Panc1 (cell line): Measurements from ENCODE around the gene MN1. TPM values are rescaled to one million over a fixed set of nuclear protein-coding genes. Genes with fewer than 3 reads are reported as not detected.

ENCODE experiments used
- ATAC-seq: fragments of 200-7000 bp; cut with Tn5 transposase; 2 replicates; pipeline ENCODE4 v1.9.1; 2020; ENCODE audit warnings: mild to moderate bottlenecking, moderate library complexity
- BruUV-seq: library from RNA; stranded (reverse); fragments of 400-500 nt; replicated peaks from 2 replicates; lab custom pipeline; 2021; lab: Mats Ljungman, UMichigan
- CTCF ChIA-PET: fragments of 300-600 bp; sonication (Branson Sonifier 250); formaldehyde crosslinking; loops from one replicate; lab custom pipeline; 2022; ENCODE audit warnings: antibody characterized with exemption; lab: Charles Lee
- POLR2A ChIA-PET: fragments of 300-600 bp; sonication (Branson Sonifier 250); formaldehyde crosslinking; loops from one replicate; lab custom pipeline; 2022; ENCODE audit warnings: antibody characterized with exemption; lab: Charles Lee
- DNase-seq: peaks from one replicate; pipeline ENCODE4 v3.0.0-alpha.2; 2010; ENCODE audit warnings: low read depth, low spot score
- H3K27ac ChIP-seq: 2 replicates; pipeline ENCODE4 v1.5.1; 2011; ENCODE audit warnings: mild to moderate bottlenecking, low read length, inconsistent platforms
- H3K27me3 ChIP-seq: fragments of 200-500 bp; sonication (Bioruptor generic); 2 replicates; pipeline ENCODE4 v1.6.0; 2014; ENCODE audit warnings: low read length, inconsistent platforms; ENCODE audit not compliant: control insufficient read depth, insufficient read depth
- H3K36me3 ChIP-seq: fragments of 200-500 bp; sonication (Bioruptor generic); 2 replicates; pipeline ENCODE4 v1.5.1; 2014; ENCODE audit warnings: inconsistent platforms, mild to moderate bottlenecking, low read length, moderate library complexity; ENCODE audit not compliant: control insufficient read depth, insufficient read depth
- H3K4me1 ChIP-seq: 2 replicates; pipeline ENCODE4 v1.5.1; 2011; ENCODE audit warnings: inconsistent platforms, mild to moderate bottlenecking, low read length, moderate library complexity; ENCODE audit not compliant: control insufficient read depth, insufficient read depth
- H3K4me3 ChIP-seq, 2 experiments: 2 replicates each; pipeline ENCODE4 v1.5.1; 2011 to 2012; ENCODE audit warnings: low read depth in 2 of 2, low read length in 2 of 2, mild to moderate bottlenecking in 2 of 2, inconsistent platforms in 1 of 2, moderate library complexity in 1 of 2
- H3K9me3 ChIP-seq: fragments of 200-500 bp; sonication (Bioruptor generic); 2 replicates; pipeline ENCODE4 v1.5.1; 2014; ENCODE audit warnings: low read depth, mild to moderate bottlenecking, inconsistent platforms, low read length, moderate library complexity; ENCODE audit not compliant: control insufficient read depth, insufficient read depth
- CTCF ChIP-seq: fragments of 450-650 bp; IDR thresholded peaks from 2 replicates; pipeline ENCODE4 v1.5.1; 2017; ENCODE audit warnings: mild to moderate bottlenecking
- POLR2AphosphoS5 ChIP-seq: IDR thresholded peaks from 2 replicates; pipeline ENCODE4 v1.6.1; 2012; ENCODE audit warnings: mild to moderate bottlenecking, low read depth, low read length, moderate library complexity
- REST ChIP-seq, 2 experiments: IDR thresholded peaks; 2 replicates each; pipeline ENCODE4 v1.6.1; 2011 to 2012; ENCODE audit warnings: low read depth in 2 of 2, control low read depth in 1 of 2, low read length in 1 of 2, mild to moderate bottlenecking in 1 of 2, moderate library complexity in 1 of 2; ENCODE audit not compliant: insufficient read depth in 1 of 2
- SIN3A ChIP-seq: IDR thresholded peaks from 2 replicates; pipeline ENCODE4 v1.6.1; 2012; ENCODE audit warnings: low read depth, mild to moderate bottlenecking, low read length, moderate library complexity, borderline replicate concordance; ENCODE audit not compliant: insufficient read depth
- TCF7L2 ChIP-seq: IDR thresholded peaks from 2 replicates; pipeline ENCODE4 v1.6.1; 2011; ENCODE audit warnings: mild to moderate bottlenecking, low read depth, low read length, inconsistent platforms
- in situ Hi-C: cut with HindIII; loops from 2 replicates; pipeline ENCODE4 v1.10.0; 2016; ENCODE audit warnings: low sequenced_read_pairs, low pct_unique_long_range_greater_than_20kb
- intact Hi-C: fragments of 100-400 bp; cut with micrococcal nuclease; formaldehyde crosslinking; loops from one replicate; pipeline ENCODE4 v1.10.0; 2022; ENCODE audit not compliant: unreplicated experiment
- total RNA-seq: library from RNA; stranded (reverse); gene quantifications from one replicate; pipeline ENCODE4 v1.2.1, GENCODE V29; 2021; ENCODE audit not compliant: unreplicated experiment

MN1 gene
- total RNA-seq, 1 experiment from 2014 or later = 0.51 TPM

- Histone ChIP-seq H3K27me3 (no peaks in the 10 kb centered on the region), H3K9me3 (no peaks in the 10 kb centered on the region), H3K27ac (no peak overlapping the region), H3K36me3 (no peaks in the 10 kb centered on the region), H3K4me1 (no peaks in the 10 kb centered on the region), H3K4me3 (no peak overlapping the region)
- in situ Hi-C loops (no loop called here), intact Hi-C loops (no loop called here)
- no peak for ATAC-seq
- no TSS peak for BruUV-seq
- DNase-seq = no peak
- CTCF ChIA-PET = no interaction called here
- POLR2A ChIA-PET = no interaction called here
- no peak for TF ChIP-seq TCF7L2
- no peak for TF ChIP-seq REST (IDR thresholded peaks at IDR 0.05; ENCODE audit: insufficient read depth in 1 of 2, low read depth in 2 of 2, low read length in 1 of 2)
- no peak for TF ChIP-seq POLR2AphosphoS5
- TF ChIP-seq CTCF = no peak
- no peak for TF ChIP-seq SIN3A
These were observed 75.2 kb downstream of the MN1 start for GRCh38 chr22:27726331-27726685.

- DNase-seq = no peak
These were observed 75.9 kb downstream of the MN1 start for GRCh38 chr22:27725661-27726060.

More at GRCh38 chr22:27725661-27726060, 75.9 kb downstream of the MN1 start:
- ATAC-seq = no peak
- H3K27me3 ChIP-seq = no peaks in the 10 kb centered on the region
- no TSS peak for BruUV-seq
- H3K27ac ChIP-seq = no peak overlapping the region
- intact Hi-C loops = no loop called here
- no peaks in the 10 kb centered on the region for H3K9me3 ChIP-seq
- POLR2A ChIA-PET = no interaction called here
- CTCF ChIA-PET = no interaction called here
- H3K4me1 ChIP-seq = no peaks in the 10 kb centered on the region
- in situ Hi-C loops = no loop called here
- TF ChIP-seq CTCF (no peak), POLR2AphosphoS5 (no peak), REST (IDR thresholded peaks at IDR 0.05; ENCODE audit: insufficient read depth in 1 of 2, low read depth in 2 of 2, low read length in 1 of 2) (no peak), TCF7L2 (no peak), SIN3A (no peak)
- no peak overlapping the region for H3K4me3 ChIP-seq
- no peaks in the 10 kb centered on the region for H3K36me3 ChIP-seq
